H1 (cell line): ENCODE measurements around the gene CAMKK2.

Experiments used
- EP300 ChIP-seq, 2 experiments: IDR thresholded peaks; 1 replicate in 1 of 2; 2 replicates in 1 of 2; pipeline ENCODE4 v1.6.1; 2011 to 2012; ENCODE audit warnings: low read depth in 2 of 2, low read length in 2 of 2, mild to moderate bottlenecking in 2 of 2, borderline replicate concordance in 1 of 2, inconsistent platforms in 1 of 2, moderate library complexity in 1 of 2
- POLR2AphosphoS5 ChIP-seq: IDR thresholded peaks from 2 replicates; pipeline ENCODE4 v1.6.1; 2011; ENCODE audit warnings: low read depth, low read length
- SUZ12 ChIP-seq: fragments of 200-600 bp; sonication (generic); IDR thresholded peaks from 2 replicates; pipeline ENCODE4 v1.6.1; 2012; ENCODE audit warnings: mild to moderate bottlenecking, inconsistent platforms, low read length, moderate library complexity, mixed read lengths
- USF2 ChIP-seq: IDR thresholded peaks from 2 replicates; pipeline ENCODE4 v1.6.1; 2011; ENCODE audit warnings: low read length, improper control_type of control experiment

- no peak for TF ChIP-seq USF2
- TF ChIP-seq SUZ12, result no peak
- TF ChIP-seq EP300 (IDR thresholded peaks at IDR 0.05; ENCODE audit: borderline replicate concordance in 1 of 2, low read depth in 2 of 2, low read length in 2 of 2), result no peak
- TF ChIP-seq POLR2AphosphoS5, result no peak
Measured at GRCh38 chr12:121246893-121247557, 49.5 kb downstream of the CAMKK2 start.
